HepG2 (cell line): ENCODE measurements around the gene L3MBTL1. TPM values are rescaled to one million over a fixed set of nuclear protein-coding genes. Genes with fewer than 3 reads are reported as not detected.

ENCODE experiments used
- AHR ChIP-seq: IDR thresholded peaks from 2 replicates; pipeline ENCODE4 v1.6.1; 2018; ENCODE audit warnings: missing genetic modification reagents, missing compliant biosample characterization
- ARID4A ChIP-seq: sonication (generic); formaldehyde crosslinking; IDR thresholded peaks from 2 replicates; pipeline ENCODE4 v1.5.0; 2020; ENCODE audit warnings: mild to moderate bottlenecking, missing genetic modification reagents, borderline replicate concordance
- ELF1 ChIP-seq: sonication (generic); formaldehyde crosslinking; IDR thresholded peaks from 2 replicates; pipeline ENCODE4 v1.4.0; 2020; ENCODE audit warnings: missing genetic modification reagents
- FOXA1 ChIP-seq, 2 experiments: fragments of 450-650 bp in 1 of 2; sonication (generic) in 1 of 2; formaldehyde crosslinking in 1 of 2; IDR thresholded peaks; 2 replicates each; pipeline versions ENCODE4 v1.4.0 to v1.6.1; 2016 to 2020; ENCODE audit warnings: missing genetic modification reagents in 1 of 2
- GLI4 ChIP-seq: sonication (generic); formaldehyde crosslinking; IDR thresholded peaks from 2 replicates; pipeline ENCODE4 v1.5.1; 2020; ENCODE audit warnings: missing genetic modification reagents, mild to moderate bottlenecking, moderate library complexity, borderline replicate concordance
- HNF1B ChIP-seq: sonication (generic); formaldehyde crosslinking; IDR thresholded peaks from 2 replicates; pipeline ENCODE4 v1.5.1; 2020; ENCODE audit warnings: mild to moderate bottlenecking, moderate library complexity, missing genetic modification reagents
- KDM4B ChIP-seq: sonication (generic); formaldehyde crosslinking; IDR thresholded peaks from 2 replicates; pipeline ENCODE4 v1.4.0; 2020; ENCODE audit warnings: missing genetic modification reagents
- KLF9 ChIP-seq: IDR thresholded peaks from 2 replicates; pipeline ENCODE4 v1.6.1; 2016; ENCODE audit warnings: low read depth
- MIXL1 ChIP-seq: IDR thresholded peaks from 2 replicates; pipeline ENCODE4 v1.6.1; 2016
- NCOR1 ChIP-seq: fragments of 200-600 bp; sonication (generic); IDR thresholded peaks from 2 replicates; pipeline ENCODE4 v1.7.0; 2017; ENCODE audit warnings: antibody characterized with exemption, low read length, borderline replicate concordance
- NFE2L1 ChIP-seq: sonication (generic); formaldehyde crosslinking; IDR thresholded peaks from 2 replicates; pipeline ENCODE4 v1.4.0; 2020; ENCODE audit warnings: missing genetic modification reagents, mild to moderate bottlenecking, borderline replicate concordance
- RARG ChIP-seq: sonication (generic); formaldehyde crosslinking; IDR thresholded peaks from 2 replicates; pipeline ENCODE4 v1.4.0; 2020; ENCODE audit warnings: low read depth, mild to moderate bottlenecking, missing genetic modification reagents
- SAP130 ChIP-seq: IDR thresholded peaks from 2 replicates; pipeline ENCODE4 v1.6.1; 2016; ENCODE audit warnings: low read depth
- TBP ChIP-seq: sonication (generic); formaldehyde crosslinking; IDR thresholded peaks from 2 replicates; pipeline ENCODE4 v1.5.0; 2020; ENCODE audit warnings: missing genetic modification reagents
- TCF7 ChIP-seq: sonication (generic); IDR thresholded peaks from 2 replicates; pipeline ENCODE4 v1.6.1; 2016; ENCODE audit warnings: antibody characterized with exemption, low read depth
- ZNF292 ChIP-seq: sonication (generic); formaldehyde crosslinking; IDR thresholded peaks from 2 replicates; pipeline ENCODE4 v1.8.1; 2022; ENCODE audit warnings: mild to moderate bottlenecking, low read depth, missing genetic modification reagents, borderline replicate concordance
- ZNF331 ChIP-seq: sonication (generic); formaldehyde crosslinking; IDR thresholded peaks from 2 replicates; pipeline ENCODE4 v1.4.0; 2020; ENCODE audit warnings: missing genetic modification reagents
- ZNF383 ChIP-seq: sonication (generic); formaldehyde crosslinking; IDR thresholded peaks from 2 replicates; pipeline ENCODE4 v1.4.0; 2020; ENCODE audit warnings: missing genetic modification reagents, mild to moderate bottlenecking, borderline replicate concordance
- ZNF441 ChIP-seq: sonication (generic); formaldehyde crosslinking; IDR thresholded peaks from 2 replicates; pipeline ENCODE4 v1.7.0; 2021; ENCODE audit warnings: missing genetic modification reagents, borderline replicate concordance
- ZNF550 ChIP-seq: sonication (generic); formaldehyde crosslinking; IDR thresholded peaks from 2 replicates; pipeline ENCODE4 v1.4.0; 2020; ENCODE audit warnings: mild to moderate bottlenecking, missing genetic modification reagents, borderline replicate concordance
- ZNF572 ChIP-seq: sonication (generic); formaldehyde crosslinking; IDR thresholded peaks from 2 replicates; pipeline ENCODE4 v1.5.1; 2020; ENCODE audit warnings: mild to moderate bottlenecking, missing genetic modification reagents
- ZNF576 ChIP-seq: sonication (generic); formaldehyde crosslinking; IDR thresholded peaks from 2 replicates; pipeline ENCODE4 v1.4.0; 2020; ENCODE audit warnings: mild to moderate bottlenecking, missing genetic modification reagents
- ZNF629 ChIP-seq: sonication (generic); formaldehyde crosslinking; conservative IDR thresholded peaks from 2 replicates; pipeline ENCODE4 v1.5.0; 2020; ENCODE audit warnings: missing genetic modification reagents
- ZNF761 ChIP-seq: sonication (generic); formaldehyde crosslinking; conservative IDR thresholded peaks from 2 replicates; pipeline ENCODE4 v1.4.0; 2020; ENCODE audit warnings: mild to moderate bottlenecking, missing genetic modification reagents
- ZNF788 ChIP-seq: sonication (generic); formaldehyde crosslinking; IDR thresholded peaks from 2 replicates; pipeline ENCODE4 v1.5.0; 2020; ENCODE audit warnings: mild to moderate bottlenecking, missing genetic modification reagents, borderline replicate concordance
- polyA plus RNA-seq, 8 experiments: library from polyadenylated mRNA; depleted of rRNA in 3 of 8; stranded (reverse) in 7 of 8; unstranded in 1 of 8; fragments of >200 nt; fragmentation: Illumina TruSeq in 4 of 8; extraction: Trizol in 4 of 8; gene quantifications; 2 replicates each; pipeline versions ENCODE4 v1.2.1 to v1.2.3, GENCODE V29; 2011 to 2016; ENCODE audit warnings: low read depth in 4 of 8, missing spikeins in 1 of 8, mixed read lengths in 1 of 8; ENCODE audit not compliant: insufficient read depth in 1 of 8
- total RNA-seq, 5 experiments: library from RNA; depleted of rRNA; stranded (reverse); fragments of >200 nt; fragmentation: Illumina TruSeq; extraction: Trizol; gene quantifications; 2 replicates each; pipeline ENCODE4 v1.2.3, GENCODE V29; 2016; ENCODE audit warnings: low read depth in 1 of 5

Gene L3MBTL1
- total and polyA plus RNA-seq, 2 of the 13 experiments (the other 11 are each of a cell fraction or from before 2014, with no cell fraction given) = 9.0 to 17.8 TPM

- no peak for TF ChIP-seq ARID4A (CRISPR knock-in tag)
- no peak for TF ChIP-seq GLI4 (CRISPR knock-in tag)
- no peak for TF ChIP-seq KLF9
- no peak for TF ChIP-seq HNF1B (CRISPR knock-in tag)
- no peak for TF ChIP-seq KDM4B
- TF ChIP-seq MIXL1 = no peak
- TF ChIP-seq ZNF629 (CRISPR knock-in tag) = no peak
- TF ChIP-seq AHR (CRISPR knock-in tag) = peak; percentile 83; the same call in 1 of the 2 replicates
- no peak for TF ChIP-seq ZNF572 (CRISPR knock-in tag)
- no peak for TF ChIP-seq ZNF550 (CRISPR knock-in tag)
- TF ChIP-seq TCF7 = no peak
- TF ChIP-seq TBP (CRISPR knock-in tag) = no peak
- no peak for TF ChIP-seq FOXA1 (IDR thresholded peaks at IDR 0.05)
- no peak; the same call in 1 of the 2 replicates for TF ChIP-seq FOXA1 (CRISPR knock-in tag; IDR thresholded peaks at IDR 0.05)
- no peak for TF ChIP-seq RARG (CRISPR knock-in tag)
- no peak for TF ChIP-seq ZNF761
- TF ChIP-seq ELF1 (CRISPR knock-in tag) = peak; percentile 56; the same call in 1 of the 2 replicates
- TF ChIP-seq ZNF292 = no peak
- no peak for TF ChIP-seq ZNF788
- TF ChIP-seq ZNF576 (CRISPR knock-in tag) = no peak
- TF ChIP-seq NFE2L1 (CRISPR knock-in tag) = no peak
- no peak for TF ChIP-seq ZNF383 (CRISPR knock-in tag)
- no peak for TF ChIP-seq SAP130 (CRISPR knock-in tag)
- TF ChIP-seq ZNF441 = no peak
- no peak for TF ChIP-seq ZNF331 (CRISPR knock-in tag)
- 0 out of 2 replicates have a peak, but pooled peaks have one; percentile 3 for TF ChIP-seq NCOR1
Observed at GRCh38 chr20:43459022-43459942, 48.2 kb upstream of the L3MBTL1 start (continued).
